ENCODE measurements around the gene C9orf78. TPM values are rescaled to one million over a fixed set of nuclear protein-coding genes. Genes with fewer than 3 reads are reported as not detected.

C9orf78 gene
- total RNA-seq, 6 donors from 2014 or later, result 17.8 to 66.6 (median 36.5) TPM

GRCh38 chr9:129832982-129833381 lies 2.1 kb downstream of the C9orf78 start:
- no peak for TF ChIP-seq EP300 (IDR thresholded peaks at IDR 0.05)
- TF ChIP-seq, protein P1, sequence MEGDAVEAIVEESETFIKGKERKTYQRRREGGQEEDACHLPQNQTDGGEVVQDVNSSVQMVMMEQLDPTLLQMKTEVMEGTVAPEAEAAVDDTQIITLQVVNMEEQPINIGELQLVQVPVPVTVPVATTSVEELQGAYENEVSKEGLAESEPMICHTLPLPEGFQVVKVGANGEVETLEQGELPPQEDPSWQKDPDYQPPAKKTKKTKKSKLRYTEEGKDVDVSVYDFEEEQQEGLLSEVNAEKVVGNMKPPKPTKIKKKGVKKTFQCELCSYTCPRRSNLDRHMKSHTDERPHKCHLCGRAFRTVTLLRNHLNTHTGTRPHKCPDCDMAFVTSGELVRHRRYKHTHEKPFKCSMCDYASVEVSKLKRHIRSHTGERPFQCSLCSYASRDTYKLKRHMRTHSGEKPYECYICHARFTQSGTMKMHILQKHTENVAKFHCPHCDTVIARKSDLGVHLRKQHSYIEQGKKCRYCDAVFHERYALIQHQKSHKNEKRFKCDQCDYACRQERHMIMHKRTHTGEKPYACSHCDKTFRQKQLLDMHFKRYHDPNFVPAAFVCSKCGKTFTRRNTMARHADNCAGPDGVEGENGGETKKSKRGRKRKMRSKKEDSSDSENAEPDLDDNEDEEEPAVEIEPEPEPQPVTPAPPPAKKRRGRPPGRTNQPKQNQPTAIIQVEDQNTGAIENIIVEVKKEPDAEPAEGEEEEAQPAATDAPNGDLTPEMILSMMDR (IDR thresholded peaks at IDR 0.05), result no peak
- no peak for TF ChIP-seq POLR2AphosphoS5 (IDR thresholded peaks at IDR 0.05)
- no peak for TF ChIP-seq POLR2A (IDR thresholded peaks at IDR 0.05)
- 89 to 100% methylated on average over 1 of the region's 1 CpG for WGBS, 2 donors
- Histone ChIP-seq H3K36me3 (peaks cover 27 to 56% (median 41%) of the 10 kb centered on the region in 4 donors), H3K27me3 (no peaks in the 10 kb centered on the region), H3K9me3 (no peaks in the 10 kb centered on the region), H3K27ac (no peak overlapping the region), H3K4me1 (peaks cover 19 to 28% (median 23%) of the 10 kb centered on the region in 4 donors), H3K4me3 (no peak overlapping the region)
- no peak for DNase-seq
- ATAC-seq (ENCODE audit: low FRiP score in 2 of 2), result no peak

DNA sequence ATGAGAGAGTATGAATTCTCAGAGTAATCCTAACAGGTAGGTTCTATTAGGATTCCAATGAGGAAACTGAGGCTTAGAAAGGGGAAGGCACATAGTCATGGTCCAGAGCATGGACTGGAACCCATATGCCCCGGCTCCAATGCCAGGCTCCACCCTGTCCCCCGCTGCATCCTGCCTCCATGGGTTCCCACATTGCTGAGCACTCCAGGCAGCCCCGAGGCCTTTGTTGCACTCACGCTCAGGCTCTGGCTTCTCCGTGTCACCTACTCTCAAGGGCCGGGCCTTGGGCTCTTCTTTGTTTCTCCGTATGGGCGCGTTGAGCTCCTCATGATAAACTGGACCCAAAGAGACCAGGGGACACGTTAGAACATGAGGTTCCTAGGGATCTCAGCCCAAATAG lies 6.1 kb downstream of the C9orf78 start:
- 95 to 96% methylated on average over 7 to 10 of the region's 10 CpGs for WGBS, 2 donors

GRCh38 chr9:129828051-129828450 lies 7.0 kb downstream of the C9orf78 start:
- ATAC-seq (ENCODE audit: low FRiP score in 2 of 2) (no peak), DNase-seq (no peak)
- Histone ChIP-seq H3K27ac (no peak overlapping the region), H3K36me3 (peaks cover 27 to 65% (median 46%) of the 10 kb centered on the region in 4 donors), H3K27me3 (no peaks in the 10 kb centered on the region), H3K9me3 (no peaks in the 10 kb centered on the region), H3K4me3 (no peak overlapping the region), H3K4me1 (peaks cover under 1 to 5% (median 2%) of the 10 kb centered on the region in 4 donors)
- 85 to 88% methylated on average over 9 of the region's 9 CpGs for WGBS, 2 donors
- TF ChIP-seq, protein P1 (IDR thresholded peaks at IDR 0.05), result no peak
- TF ChIP-seq POLR2A (IDR thresholded peaks at IDR 0.05) (no peak), POLR2AphosphoS5 (IDR thresholded peaks at IDR 0.05) (no peak), EP300 (IDR thresholded peaks at IDR 0.05) (no peak)

More for the DNA sequence above, 6.1 kb downstream of the C9orf78 start:
- H3K36me3 ChIP-seq, result peaks cover 27 to 70% (median 46%) of the 10 kb centered on the region in 4 donors
- H3K27ac ChIP-seq, result no peak overlapping the region
- H3K4me1 ChIP-seq, result peaks cover 6 to 10% (median 6%) of the 10 kb centered on the region in 4 donors
- no peaks in the 10 kb centered on the region for H3K9me3 ChIP-seq
- no peaks in the 10 kb centered on the region for H3K27me3 ChIP-seq
- no peak for ATAC-seq (ENCODE audit: low FRiP score in 2 of 2)
- H3K4me3 ChIP-seq, result no peak overlapping the region
- DNase-seq, result no peak
- TF ChIP-seq EP300 (IDR thresholded peaks at IDR 0.05) (no peak), POLR2A (IDR thresholded peaks at IDR 0.05) (no peak), POLR2AphosphoS5 (IDR thresholded peaks at IDR 0.05) (no peak)
- TF ChIP-seq, protein P1 (IDR thresholded peaks at IDR 0.05), result no peak

DNA sequence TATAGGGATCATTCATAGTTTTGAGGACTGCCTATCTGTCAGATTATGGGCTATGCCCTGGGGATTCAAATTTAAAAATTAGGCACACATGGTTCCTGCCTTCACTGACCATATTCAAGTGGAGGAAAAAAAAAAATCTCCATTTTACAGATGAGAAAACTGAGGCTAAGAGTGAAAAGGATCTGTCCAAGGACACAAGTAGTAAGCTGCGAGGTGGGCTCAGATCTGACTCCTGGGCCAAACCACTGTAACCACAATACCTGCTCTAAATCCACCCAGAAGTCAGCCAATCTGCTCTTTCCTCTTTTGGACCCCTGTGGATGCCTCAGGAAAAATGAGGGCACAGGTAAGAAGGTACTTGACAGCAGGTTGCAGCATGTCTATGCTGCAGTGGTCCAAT lies 8.3 kb downstream of the C9orf78 start:
- no peak for TF ChIP-seq POLR2A (IDR thresholded peaks at IDR 0.05)
- TF ChIP-seq, protein P1 (IDR thresholded peaks at IDR 0.05), result no peak
- TF ChIP-seq EP300 (IDR thresholded peaks at IDR 0.05), result no peak
- TF ChIP-seq POLR2AphosphoS5 (IDR thresholded peaks at IDR 0.05), result no peak
- Histone ChIP-seq H3K4me1 (peaks cover 7 to 13% (median 10%) of the 10 kb centered on the region in 4 donors), H3K27me3 (no peaks in the 10 kb centered on the region), H3K4me3 (no peak overlapping the region), H3K27ac (no peak overlapping the region), H3K36me3 (peaks cover 27 to 59% (median 45%) of the 10 kb centered on the region in 4 donors), H3K9me3 (no peaks in the 10 kb centered on the region)
- no peak for ATAC-seq (ENCODE audit: low FRiP score in 2 of 2)
- 96 to 100% methylated on average over 1 of the region's 1 CpG for WGBS, 2 donors
- no peak for DNase-seq

DNA sequence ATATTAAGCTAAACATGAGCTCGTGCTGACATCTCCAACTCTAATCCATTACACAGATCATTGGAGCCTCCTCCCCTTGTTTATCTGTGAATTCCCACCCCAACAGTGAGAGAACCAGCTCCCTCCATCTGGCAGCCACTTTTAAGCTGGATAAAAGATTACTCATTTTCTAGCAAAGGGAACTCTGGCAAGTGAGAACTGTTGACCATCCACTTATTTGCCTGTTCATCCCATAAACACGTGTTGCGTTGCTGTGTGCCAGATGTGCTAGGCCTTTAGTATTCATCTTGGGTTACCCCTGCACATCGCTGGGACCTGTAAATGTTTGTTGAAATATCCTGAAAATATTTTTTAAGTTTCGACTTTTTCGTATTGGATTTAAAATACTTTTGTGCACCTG lies 8.7 kb downstream of the C9orf78 start:
- peaks cover 30 to 59% (median 45%) of the 10 kb centered on the region in 4 donors for H3K36me3 ChIP-seq
- H3K27me3 ChIP-seq, result no peaks in the 10 kb centered on the region
- no peak for ATAC-seq (ENCODE audit: low FRiP score in 2 of 2)
- peaks cover 7 to 13% (median 10%) of the 10 kb centered on the region in 4 donors for H3K4me1 ChIP-seq
- no peaks in the 10 kb centered on the region for H3K9me3 ChIP-seq
- WGBS, 2 donors, result 84 to 89% methylated on average over 6 of the region's 6 CpGs
- H3K4me3 ChIP-seq, result no peak overlapping the region
- TF ChIP-seq EP300 (IDR thresholded peaks at IDR 0.05), result no peak
- TF ChIP-seq, protein P1 (IDR thresholded peaks at IDR 0.05), result no peak
- TF ChIP-seq POLR2AphosphoS5 (IDR thresholded peaks at IDR 0.05), result no peak
- TF ChIP-seq POLR2A (IDR thresholded peaks at IDR 0.05), result no peak
- H3K27ac ChIP-seq, result no peak overlapping the region
- DNase-seq, result no peak

Measured in upper lobe of left lung (tissue), 6 donors.